HG03135 (cell line): Measurements from ENCODE around the gene LMO7.

Source experiments
- ATAC-seq: cut with Tn5 transposase; IDR thresholded peaks from one replicate; pipeline ENCODE4 v1.9.1; 2021; ENCODE audit warnings: mild to moderate bottlenecking, moderate library complexity; ENCODE audit not compliant: unreplicated experiment

Gene LMO7

DNA sequence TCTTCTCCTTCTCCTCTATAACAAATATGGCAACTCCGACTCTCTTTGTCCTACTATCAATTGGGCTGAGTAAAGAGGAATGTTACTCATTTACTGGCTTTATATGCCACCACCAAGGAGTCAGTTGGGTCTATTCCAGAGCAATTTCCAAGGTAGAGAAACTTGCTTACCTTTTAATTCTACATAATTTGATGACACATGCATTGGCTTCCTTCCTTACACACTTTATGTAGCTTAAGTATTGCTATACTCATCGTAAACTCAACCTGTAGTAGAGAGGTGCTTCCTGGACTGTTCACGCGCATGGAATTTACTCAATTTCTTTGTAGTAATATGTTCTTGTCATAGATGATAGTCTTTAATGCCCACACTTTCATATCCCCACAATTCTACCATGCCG is 160.7 kb downstream of the LMO7 start:
- no peak for ATAC-seq

DNA sequence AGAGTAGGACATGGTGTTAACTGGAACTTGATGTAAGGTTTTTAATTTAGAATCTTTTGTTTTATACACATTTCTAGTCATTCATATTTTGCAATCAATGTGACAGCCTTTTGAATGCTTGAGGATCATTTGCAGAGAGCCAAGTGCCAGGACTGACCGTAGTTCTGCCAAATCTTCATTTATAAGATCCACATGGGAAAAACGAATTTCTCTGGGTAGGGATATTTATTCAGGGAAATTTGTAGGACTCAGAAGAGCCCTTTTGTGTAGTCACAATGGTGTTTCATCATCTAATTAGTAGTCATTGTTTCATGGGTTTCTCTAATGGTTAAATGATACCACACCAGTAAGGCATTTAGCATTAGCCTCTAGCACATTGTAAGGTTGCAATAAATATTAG is 161.1 kb downstream of the LMO7 start:
- ATAC-seq, result no peak

DNA sequence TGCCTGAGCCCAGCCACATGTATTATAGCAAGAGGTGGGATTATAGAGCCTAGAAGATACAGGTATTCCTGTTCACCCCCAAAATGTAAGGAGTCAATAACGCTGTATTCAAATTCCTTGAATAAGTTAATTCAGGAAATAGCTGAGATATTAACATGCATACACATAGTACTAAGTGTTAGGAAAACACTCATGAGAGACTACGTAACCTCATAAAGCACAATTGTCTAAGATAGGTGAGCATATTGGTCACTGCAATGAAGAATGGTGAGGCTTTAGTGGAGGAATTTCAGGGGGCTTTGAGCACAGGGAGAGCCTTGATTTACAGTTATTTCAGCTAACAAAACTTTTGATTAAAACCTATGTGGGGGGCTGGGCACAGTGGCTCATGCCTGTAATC is 161.6 kb downstream of the LMO7 start:
- no peak for ATAC-seq

DNA sequence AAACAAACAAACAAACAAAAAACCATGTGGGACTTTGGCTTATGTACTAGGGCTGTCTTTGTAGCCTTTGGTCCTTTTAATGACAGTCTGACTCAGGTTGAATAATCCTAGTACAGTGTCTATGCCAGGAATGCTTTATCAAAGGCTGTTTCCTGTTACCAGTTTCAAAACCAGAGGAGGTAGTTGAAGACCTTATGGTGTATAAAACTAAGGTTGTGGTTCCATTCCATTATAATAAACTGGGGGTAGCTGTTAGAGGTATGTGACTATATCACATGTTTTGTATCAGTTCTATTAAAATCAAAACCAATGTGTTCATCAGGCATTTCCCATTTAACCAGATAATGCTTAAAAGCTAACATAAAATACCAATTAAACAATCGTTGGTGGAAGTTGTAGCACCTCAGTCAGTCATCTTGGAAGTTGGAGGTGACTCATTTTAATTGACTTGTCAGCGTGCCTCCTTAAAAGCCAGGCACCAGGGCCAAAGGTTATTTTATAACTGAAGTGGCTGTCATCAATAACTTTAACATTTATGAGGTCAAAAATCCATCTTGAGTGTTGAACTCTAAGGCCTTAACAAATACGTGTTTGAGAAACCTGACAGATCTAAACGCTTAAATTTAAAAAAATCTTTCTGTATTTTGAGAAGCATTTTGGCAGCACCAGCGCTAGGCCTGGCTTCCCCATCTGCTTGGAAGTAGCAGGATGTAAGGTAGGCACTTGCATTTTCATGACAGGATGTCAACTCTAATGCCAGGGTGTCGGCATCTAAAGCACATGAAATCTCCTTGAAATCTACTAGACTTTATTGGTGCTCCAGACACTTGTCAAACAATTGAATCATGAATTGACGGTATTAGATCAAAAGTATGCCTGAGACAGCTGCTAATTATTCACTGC is 162.5 kb downstream of the LMO7 start:
- no peak for ATAC-seq

DNA sequence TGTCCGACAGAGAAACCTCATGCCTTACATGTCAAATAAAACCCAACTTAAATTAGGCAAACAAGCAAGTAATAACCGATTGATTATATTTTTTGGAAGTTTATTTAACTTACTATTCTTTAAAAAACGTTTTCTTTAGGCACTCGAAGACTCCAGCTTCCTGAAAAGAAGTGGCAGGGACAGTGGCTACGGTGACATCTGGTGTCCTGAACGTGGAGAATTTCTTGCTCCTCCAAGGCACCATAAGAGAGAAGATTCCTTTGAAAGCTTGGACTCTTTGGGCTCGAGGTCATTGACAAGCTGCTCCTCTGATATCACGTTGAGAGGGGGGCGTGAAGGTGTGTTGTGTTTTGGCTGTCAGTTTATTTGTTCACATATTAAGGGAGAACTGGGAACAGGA is 164.4 kb downstream of the LMO7 start:
- no peak for ATAC-seq

- no peak for ATAC-seq
Observed at GRCh38 chr13:75801388-75801945, 165.3 kb downstream of the LMO7 start.

DNA sequence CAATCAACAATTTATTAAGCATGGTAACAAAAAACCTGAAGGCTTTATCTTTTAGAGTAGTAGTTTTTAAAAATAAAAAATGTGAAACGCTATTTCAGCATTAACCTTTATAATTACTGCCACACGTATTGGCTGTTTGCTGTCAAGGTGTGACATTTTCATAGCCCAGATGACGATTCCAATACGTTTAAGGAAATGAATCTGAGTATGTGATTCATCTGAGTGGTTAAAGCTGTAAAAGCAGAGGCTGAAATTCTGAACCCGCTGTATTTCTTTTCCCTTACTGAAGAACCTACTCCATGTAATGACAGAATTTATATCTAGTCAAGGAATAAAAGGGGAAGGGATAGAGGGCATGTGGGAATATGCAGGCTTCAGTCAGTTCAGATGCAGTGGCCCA is 166.0 kb downstream of the LMO7 start:
- no peak for ATAC-seq

GRCh38 chr13:75803164-75803611 is 167.1 kb downstream of the LMO7 start:
- peak; percentile 57 for ATAC-seq

DNA sequence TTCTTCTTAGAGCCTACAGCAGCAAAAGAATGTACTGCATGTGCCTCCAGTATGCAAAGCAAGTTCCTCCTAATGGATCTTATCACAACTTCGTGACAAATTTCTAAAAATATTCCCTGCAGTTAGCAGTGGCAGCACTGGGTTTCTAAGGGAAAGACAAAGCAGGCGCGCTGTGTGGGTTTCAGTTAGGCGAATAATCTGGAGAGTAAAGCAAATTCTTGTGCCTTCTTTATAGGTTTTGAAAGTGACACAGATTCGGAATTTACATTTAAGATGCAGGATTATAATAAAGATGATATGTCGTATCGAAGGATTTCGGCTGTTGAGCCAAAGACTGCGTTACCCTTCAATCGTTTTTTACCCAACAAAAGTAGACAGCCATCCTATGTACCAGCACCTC is 167.9 kb downstream of the LMO7 start:
- ATAC-seq, result no peak

- no peak for ATAC-seq
Observed at GRCh38 chr13:75804605-75805004, 168.5 kb downstream of the LMO7 start.

- no peak for ATAC-seq
Observed at GRCh38 chr13:75806117-75806516, 170.0 kb downstream of the LMO7 start.

- no peak for ATAC-seq
Observed at GRCh38 chr13:75811361-75811760, 175.2 kb downstream of the LMO7 start.

DNA sequence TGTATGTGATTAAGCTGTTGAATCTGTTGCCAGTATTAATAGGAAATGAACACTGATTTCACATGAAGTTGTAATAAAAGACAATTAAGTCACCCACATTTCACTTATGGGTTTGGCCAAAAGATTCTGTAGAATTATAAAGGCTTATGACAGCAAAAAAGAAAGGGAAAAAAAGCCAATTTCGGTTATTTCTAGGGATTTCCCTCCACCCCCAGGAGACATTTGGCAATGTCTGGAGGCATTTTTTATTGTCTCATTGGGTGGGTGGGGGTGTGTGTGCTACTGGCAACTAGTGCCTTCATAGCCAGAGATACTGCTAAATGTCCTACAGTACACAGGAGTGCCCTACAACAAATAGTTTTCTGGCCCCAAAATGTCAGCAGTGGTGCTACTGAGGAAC is 175.7 kb downstream of the LMO7 start:
- ATAC-seq, result no peak

DNA sequence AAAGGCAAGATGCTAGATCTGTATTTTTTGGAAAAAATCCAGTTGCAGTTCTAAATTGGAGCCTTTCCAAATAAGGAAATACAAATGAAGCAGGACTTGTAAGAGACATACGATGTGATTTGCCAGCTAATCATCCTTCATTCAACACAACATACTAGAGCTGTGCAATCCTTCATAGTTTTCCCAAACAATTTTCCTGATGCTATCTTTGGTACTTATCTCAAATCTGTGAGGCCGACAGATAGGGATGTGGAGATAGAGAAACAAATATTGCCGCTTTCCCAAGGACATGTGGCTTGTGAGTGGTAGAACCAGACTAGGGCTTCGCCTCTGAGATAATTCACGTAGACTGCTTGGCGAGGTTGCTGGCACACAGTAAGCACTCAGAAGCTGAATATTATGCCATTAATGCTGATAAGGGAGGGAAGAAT is 176.6 kb downstream of the LMO7 start:
- ATAC-seq, result no peak

DNA sequence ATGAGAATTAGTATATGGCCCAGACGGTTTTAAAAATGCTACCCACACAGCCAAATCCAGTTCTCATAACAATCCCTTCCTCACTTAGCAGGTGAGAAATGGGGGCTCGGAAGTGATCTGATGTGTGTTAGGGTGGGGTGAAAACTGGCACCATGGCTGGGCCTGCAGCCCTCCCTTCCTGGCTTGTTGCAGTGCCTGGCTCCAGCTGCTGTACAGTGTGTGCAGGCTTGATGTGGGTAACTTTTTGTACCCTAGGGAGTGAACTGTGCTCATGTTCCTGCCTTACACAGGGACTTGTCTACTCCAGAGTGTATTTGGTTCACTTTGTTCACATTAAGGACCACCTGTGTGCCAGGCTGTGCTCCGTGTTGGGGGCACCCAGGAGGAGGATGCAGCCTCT is 177.2 kb downstream of the LMO7 start:
- ATAC-seq, result no peak

DNA sequence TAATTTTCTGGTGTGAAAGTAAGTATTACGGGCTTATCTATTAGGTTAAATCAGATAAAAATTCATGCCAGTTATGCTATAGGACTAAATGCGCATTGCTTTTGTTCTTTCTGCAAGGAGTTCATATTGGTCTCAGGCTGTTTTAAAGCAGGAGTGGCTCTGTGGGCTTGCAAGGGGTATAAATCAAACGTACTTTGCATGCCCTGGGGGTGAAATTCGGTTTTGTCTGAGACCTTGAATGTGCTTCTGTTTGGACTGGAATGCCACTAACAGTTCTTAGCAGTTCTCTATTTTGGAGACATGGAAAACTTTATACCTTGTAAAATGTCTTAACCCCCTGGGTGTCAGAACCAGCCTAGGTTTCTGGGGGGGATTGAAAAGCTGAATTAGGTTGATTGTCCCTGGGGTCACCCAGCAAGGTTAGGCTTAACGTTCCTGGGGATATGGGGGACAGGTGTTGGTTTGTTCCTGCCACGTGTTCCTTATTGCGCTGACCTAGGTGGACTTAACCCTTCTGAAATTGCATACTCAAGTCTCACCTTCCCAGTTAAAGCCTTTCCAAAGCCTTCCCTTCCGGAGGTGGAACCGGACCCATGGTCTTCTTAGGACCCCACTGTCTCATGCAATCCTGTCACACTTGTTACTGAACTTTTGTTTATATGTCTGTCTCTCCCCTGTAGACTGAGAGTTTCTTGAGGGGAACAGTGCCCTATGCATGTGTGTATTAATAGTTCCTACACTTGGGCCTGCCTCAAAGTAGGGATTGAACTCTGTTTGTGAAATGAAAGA is 182.2 kb downstream of the LMO7 start:
- ATAC-seq, result no peak

GRCh38 chr13:75818968-75819225 is 182.8 kb downstream of the LMO7 start:
- ATAC-seq, result no peak

DNA sequence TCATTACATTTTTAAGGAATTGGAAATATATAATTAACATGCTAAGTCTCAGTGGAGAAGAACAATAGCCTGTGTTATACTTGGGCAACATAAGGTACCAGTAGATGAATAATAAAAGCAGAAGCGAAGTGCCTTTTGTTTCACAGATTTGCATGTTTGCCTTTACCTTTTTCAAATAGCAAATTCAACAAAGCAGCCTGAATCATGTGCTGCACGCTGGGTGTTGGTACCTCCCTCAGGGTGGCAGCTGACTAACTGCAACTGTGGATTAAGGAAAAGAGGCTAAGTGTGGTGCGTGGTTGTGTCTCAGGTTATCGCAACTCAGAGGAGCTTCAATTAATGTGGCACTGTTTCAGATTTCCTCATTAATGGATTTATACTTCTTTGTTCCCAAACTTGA is 189.0 kb downstream of the LMO7 start:
- ATAC-seq, result no peak

DNA sequence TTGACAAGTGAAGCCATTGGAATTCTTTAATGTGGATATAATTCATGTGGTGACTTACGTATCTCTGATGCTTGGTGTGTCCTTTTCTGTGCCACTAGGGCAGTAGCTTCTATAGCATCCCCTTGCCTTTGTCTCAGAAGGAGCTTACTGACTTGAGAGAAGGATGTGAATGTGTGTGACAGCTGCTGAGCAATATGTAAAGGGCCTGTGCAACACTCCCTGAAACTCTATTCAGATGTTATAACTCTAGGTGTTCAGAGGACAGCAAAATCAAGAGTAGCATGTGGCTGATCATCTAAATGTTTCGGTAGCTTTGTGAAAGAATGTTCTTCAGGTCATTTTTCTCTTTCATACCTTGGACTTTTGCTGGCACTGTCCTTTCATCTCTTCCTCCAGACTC is 189.5 kb downstream of the LMO7 start:
- no peak for ATAC-seq

- ATAC-seq, result no peak
Observed at GRCh38 chr13:75826391-75826790, 190.3 kb downstream of the LMO7 start.

GRCh38 chr13:75829830-75830229 is 193.7 kb downstream of the LMO7 start:
- no peak for ATAC-seq

DNA sequence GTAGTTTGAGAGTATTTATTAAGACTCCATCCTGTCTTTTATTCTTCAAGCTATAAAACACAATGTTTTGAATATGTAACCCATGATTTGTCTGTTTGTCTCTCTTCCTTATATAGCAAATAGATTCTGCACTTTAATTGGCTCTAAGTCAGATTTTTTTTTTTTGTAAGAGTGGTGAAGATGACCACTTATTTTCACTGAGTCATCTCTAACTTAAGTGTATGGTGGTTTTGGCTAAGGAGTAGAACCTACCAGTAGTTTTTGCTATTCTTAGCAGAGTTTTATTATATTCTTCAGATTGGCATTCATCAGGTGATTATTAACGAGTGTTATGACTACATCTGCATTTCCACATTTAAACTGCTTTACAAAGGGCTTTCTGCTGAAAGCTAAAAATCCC is 194.7 kb downstream of the LMO7 start:
- ATAC-seq, result no peak
